GM12892 (cell line): ENCODE measurements around the gene TSPEAR.

Experiments
- POLR2A ChIP-seq: IDR thresholded peaks from 2 replicates; pipeline ENCODE4 v1.6.1; 2011; ENCODE audit warnings: low read depth, low read length, control low read depth
- POLR2AphosphoS5 ChIP-seq: IDR thresholded peaks from 2 replicates; pipeline ENCODE4 v1.6.1; 2011; ENCODE audit warnings: low read depth, low read length, control low read depth
- TAF1 ChIP-seq: IDR thresholded peaks from 2 replicates; pipeline ENCODE4 v1.6.1; 2011; ENCODE audit warnings: low read depth, mild to moderate bottlenecking, control low read depth, low read length, borderline replicate concordance

- no peak for TF ChIP-seq POLR2A
- TF ChIP-seq TAF1: no peak
- TF ChIP-seq POLR2AphosphoS5: no peak
Measured at GRCh38 chr21:44529011-44529421, 182.4 kb downstream of the TSPEAR start.
